GM12873 (cell line): ENCODE measurements around the gene GPER1.

Source experiments
- TF ChIP-seq, protein P1 (sequence below): IDR thresholded peaks from 2 replicates; pipeline ENCODE4 v1.5.1; 2012; ENCODE audit warnings: low read depth, mild to moderate bottlenecking, moderate library complexity, low read length, control low read depth; ENCODE audit not compliant: insufficient read depth; ENCODE audit errors: missing control alignments

The GPER1 gene

DNA sequence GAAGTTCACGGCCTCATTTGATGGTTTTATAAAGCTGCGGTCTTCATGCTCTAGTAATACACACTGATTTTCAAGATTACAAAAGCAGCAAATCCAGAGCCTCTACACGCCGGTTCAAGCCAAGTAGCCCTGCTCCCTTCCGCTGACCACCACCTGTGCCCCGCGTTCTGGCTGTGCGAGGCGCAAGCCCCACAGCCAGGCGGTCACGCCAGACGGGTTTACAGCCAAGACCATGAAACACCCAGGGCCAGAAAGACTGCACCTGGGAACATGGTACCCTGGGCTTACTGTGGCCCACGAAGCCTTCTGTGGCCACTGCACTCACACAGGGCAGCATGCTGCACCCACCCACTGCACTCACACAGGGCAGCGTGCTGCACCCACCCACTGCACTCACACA lies 33.6 kb downstream of the GPER1 start:
- TF ChIP-seq, protein P1, sequence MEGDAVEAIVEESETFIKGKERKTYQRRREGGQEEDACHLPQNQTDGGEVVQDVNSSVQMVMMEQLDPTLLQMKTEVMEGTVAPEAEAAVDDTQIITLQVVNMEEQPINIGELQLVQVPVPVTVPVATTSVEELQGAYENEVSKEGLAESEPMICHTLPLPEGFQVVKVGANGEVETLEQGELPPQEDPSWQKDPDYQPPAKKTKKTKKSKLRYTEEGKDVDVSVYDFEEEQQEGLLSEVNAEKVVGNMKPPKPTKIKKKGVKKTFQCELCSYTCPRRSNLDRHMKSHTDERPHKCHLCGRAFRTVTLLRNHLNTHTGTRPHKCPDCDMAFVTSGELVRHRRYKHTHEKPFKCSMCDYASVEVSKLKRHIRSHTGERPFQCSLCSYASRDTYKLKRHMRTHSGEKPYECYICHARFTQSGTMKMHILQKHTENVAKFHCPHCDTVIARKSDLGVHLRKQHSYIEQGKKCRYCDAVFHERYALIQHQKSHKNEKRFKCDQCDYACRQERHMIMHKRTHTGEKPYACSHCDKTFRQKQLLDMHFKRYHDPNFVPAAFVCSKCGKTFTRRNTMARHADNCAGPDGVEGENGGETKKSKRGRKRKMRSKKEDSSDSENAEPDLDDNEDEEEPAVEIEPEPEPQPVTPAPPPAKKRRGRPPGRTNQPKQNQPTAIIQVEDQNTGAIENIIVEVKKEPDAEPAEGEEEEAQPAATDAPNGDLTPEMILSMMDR: no peak

- TF ChIP-seq, protein P1: no peak
Observed at GRCh38 chr7:1121886-1122831, 34.2 kb downstream of the GPER1 start.

DNA sequence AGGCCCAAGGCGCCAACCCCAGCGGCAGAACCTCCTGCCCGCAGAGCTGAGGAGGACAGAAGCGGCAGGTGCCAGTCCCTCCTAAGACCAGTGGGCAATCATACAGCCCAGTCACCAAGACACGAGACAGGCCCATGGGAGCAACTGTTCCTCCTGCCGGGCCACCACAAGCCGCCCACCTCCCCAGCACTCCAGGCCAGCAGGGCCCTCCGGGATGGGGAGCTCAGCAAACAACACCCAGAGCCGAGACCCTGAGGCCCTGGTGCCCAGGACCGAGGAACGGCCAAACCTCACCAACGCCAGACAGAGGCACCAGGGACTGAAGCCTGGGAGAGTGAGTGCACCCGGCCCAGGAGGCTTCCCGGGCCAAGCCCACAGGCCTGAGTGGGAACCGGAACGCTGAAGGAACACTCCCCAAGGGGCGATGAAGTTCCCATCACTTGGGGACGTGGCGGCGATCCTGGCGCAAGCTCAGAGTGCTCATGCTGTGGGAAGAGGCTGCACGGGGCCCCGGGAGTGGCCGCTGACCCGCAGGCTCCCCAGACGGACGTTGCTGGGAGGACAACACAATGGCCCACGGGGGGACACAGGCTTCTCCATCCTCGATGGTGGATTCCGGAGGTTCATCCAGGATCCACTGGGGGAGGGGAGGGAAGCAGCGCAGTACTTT lies 35.1 kb downstream of the GPER1 start:
- TF ChIP-seq, protein P1: no peak

GRCh38 chr7:1123715-1124114 lies 35.8 kb downstream of the GPER1 start:
- TF ChIP-seq, protein P1: no peak

DNA sequence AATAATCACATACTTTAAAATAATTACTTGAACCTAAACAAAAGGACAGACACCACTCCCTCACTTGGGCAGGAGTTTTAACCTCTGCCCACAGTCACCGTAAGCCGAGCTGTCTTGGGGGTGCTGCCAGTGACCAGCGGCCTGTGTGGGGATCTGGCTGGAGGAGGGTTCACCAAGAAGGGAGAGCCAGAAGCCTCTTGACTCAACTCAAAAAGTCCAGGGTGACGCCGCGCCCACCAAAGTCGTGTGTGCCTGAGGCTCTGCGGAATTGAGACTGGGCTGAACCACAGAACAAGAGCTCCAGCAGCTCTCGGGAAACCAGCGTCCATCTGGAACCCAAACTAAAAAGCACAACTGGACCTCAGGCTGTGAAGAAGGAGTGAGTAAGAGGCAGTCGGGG lies 36.3 kb downstream of the GPER1 start:
- TF ChIP-seq, protein P1: no peak

DNA sequence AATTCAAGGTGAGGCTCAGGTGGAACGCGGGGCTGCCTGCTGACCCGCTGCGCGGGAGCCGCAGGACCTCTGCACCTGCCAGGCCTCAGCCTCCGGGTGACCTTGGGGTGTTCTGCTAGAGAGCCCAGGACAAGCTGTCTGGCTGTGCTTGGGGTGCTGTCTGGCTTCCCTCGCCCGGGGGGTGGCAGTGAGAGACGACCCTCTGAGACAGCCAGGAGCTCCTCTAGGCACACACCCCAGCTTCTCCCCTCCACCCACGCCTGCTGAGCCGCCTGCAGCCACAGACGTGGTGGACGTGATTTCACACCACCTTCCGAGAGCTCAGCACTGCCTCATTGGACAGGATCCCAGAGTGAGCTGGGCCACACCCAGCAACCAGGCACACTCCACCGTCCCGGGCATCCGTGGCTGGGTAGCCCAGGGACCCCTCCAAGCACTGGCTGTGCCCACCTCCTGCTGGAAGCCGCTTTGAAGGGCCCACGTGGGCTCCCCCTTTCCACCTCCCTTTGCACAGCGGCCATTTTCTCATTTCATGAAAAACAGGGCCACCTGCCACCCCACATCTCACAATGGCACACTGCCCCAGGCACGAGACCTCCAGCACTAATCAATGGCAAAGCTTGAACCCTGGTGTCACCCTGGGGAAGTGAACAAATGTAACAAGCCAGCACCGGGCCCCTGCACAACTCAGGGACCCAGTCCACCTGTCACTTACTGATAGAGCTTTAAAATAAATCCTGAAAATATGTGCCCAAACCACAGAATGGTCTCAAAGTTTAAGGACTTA lies 37.1 kb downstream of the GPER1 start:
- TF ChIP-seq, protein P1: no peak

DNA sequence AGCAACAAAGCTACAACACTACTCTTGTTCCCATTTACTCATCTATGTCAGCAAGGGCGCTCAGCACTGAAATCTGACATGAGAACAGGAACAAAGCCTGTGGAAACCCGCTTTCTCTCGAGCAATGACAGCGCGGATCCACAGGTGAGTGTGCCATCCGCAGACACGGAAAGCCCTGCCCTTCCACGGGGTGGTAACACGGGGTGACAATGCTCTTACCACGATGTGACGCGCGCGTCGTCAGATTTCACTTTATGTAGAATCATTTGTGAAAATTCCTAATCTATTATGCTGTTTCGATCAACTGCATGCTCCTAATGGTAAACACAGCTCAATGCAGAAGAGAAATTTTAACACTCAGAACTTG lies 37.7 kb downstream of the GPER1 start:
- TF ChIP-seq, protein P1: no peak
